Activated CD4-positive, CD25-positive, alpha-beta regulatory T cell treated with anti-CD3 and anti-CD28 coated beads, Interleukin-2, amount 50 U/mL, for 72 hours (primary cell): Measurements from ENCODE around the gene FTO.

Source experiments
- DNase-seq: peaks from one replicate; pipeline ENCODE4 v3.0.0; 2021

The FTO gene

DNA sequence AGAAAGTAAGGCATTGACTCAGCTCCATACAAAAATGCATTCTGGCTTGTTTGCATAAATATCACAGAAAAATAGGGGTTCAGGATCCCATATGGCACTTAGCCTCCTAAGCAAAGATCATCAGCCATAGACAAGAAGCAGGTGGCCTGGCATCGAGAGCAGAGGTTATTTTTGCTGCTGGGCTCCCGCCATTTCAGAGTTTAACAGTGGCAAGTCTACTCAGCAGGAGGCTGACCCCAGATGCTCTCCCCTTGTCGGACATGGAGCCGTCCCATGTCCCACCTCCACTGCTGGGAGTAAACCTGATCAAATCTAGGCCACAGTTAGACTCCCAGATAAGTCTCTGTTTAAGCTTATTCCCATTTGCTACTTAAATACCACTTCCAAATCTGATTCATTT is 269.1 kb downstream of the FTO start:
- DNase-seq, result no peak

DNA sequence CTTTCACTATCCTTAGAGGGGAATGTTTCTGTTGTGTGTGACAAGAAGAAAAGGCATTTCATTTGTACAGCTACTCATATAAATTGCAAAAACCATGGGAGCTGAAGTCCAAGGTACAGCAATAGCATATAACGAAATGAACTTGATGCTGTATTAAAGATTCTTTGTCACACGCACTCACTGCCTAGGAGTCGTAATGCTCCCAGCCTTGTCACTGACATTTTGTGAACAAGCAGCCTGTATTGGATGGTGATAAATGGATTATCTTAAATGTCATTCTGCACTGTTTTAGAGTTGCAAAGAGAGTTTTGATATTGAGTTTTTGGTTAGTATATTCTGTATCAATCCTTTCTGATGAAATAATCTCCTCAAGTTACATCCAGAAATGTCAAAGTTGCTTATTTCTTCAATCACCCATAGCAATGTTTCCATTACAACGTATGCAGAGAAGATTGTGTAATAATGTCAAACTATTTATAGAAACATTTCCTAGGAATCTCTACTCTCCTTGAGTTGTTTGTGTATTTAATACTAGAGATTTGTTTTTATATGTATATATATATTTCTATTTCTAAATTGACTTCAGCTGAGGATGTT is 270.6 kb downstream of the FTO start:
- no peak for DNase-seq

DNA sequence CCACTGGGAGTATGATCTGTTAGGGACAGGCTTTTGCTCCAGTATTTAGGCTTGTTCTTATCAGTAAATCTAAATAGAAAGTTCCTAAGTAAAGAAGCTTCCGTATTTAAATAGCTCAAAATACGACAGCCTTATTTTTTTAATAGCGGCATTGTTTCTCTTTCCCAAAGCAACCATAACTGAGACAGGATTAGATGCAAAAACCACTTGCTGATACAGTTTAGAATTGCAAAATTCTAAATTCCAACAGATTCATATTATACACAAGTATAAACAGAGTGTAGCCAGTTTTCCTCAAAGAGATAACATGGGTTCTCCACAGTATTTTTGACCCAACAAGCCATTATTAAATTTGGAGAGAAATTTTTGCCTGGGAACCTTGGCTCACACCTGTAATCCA is 276.7 kb downstream of the FTO start:
- DNase-seq, result no peak

DNA sequence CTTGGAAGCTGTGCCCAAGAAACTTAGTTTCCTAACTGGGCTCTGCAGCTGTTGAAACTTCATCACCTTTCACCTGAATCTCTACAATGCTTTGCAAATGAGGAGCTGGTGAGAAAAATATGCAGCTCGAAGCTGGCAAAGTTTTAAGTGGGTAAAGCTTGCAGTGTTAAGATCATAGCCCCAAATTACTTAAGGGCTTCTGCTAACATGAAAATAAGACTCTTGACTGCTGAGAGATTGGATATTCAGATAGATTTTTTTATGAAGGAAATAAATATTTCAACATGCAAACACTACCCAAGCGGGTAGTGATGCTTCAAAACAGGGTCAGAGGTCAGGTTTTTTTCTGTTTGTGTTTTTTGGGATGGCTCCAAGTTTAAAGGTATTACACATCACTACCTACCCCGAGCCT is 278.7 kb downstream of the FTO start:
- DNase-seq, result no peak

DNA sequence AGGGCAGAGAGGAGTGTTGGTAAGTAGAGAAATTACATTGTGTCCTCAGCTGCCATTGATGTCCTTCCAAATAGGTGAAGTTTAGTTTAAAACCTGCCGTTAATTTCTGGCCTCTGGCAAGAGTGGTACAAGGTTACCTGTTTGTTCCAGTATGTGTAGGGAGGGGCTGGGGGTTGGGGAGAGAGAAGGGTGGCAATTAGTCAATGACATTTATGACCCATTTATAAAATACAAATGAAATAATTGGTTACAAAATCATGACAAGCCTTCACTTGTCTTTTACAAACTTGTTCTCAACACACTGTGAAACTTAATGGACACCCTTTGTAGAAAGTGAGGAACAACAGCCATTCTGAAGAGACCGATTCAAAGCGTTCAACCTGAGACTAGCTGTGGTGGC is 281.0 kb downstream of the FTO start:
- DNase-seq, result no peak

DNA sequence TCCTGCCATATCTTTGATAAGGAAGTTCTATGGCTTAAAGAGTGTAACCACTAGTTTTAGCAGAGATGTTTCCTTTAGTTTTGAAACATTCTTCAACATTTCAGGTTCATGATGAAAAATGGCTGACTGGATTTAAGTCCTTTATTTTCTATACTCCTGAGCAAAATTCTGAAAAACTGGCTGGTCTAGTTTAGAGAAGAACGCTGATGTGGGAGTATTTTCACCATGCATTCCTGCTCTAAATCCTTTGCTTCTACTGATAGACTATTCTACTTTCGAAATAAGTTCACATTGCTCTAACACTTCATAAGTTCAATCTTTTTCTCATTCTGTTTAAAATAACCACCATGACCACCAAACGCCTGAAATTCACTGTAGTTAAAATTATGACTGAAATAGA is 281.9 kb downstream of the FTO start:
- no peak for DNase-seq

DNA sequence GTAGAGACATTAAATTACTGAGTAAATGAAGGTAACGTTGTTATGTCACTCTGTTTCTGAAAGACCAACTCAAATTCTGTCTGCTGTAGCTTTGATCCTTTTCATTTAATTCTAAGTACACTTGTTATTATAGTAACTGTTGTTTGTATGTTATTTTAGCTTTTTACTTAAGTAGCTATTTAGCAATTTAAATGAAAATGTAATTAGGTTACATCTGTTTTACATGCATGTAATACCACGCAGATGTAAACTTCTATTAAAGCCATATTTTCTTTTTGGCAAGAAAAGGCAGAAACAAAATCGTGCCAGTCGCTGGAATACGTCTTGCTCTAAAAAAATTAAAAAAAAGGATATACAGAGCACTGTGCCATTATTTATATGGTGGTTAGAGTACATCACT is 282.8 kb downstream of the FTO start:
- DNase-seq, result no peak

DNA sequence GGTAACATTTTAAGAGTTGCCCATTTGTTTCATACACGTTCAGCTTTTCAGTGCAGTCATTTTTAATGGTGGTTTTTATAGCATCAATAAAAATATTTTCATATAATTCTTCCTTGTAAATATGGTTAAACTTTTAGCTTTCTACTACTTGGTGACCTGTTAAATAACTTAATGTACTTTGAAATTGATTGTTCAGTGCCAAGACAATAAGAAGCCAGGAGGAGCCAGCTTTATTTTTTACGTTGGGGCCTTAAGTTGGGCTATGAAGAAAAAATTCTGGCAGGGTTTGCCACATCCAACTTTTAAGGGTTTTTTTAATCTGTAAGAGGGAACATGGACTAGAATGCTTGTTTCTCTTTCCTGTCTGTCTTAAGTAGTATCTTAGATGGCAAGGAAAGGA is 284.2 kb downstream of the FTO start:
- DNase-seq, result no peak

DNA sequence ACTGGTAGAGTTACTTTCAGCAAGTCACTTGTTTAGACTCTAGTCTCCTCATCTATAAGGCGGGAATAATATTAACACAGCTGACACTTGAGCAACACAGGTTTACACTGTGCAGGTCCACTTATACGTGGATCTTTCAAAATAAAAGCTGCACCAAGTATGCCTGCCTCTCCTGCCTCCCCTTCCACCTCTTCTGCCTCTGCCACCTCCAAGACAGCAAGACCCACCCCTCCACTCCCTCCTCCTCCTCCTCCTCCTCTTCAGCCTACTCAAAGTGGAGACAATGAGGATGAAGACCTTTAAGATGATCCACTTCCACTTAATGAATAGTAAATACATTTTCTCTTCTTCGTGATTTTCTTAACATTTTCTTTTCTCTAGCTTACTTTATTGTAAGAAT is 285.6 kb downstream of the FTO start:
- no peak for DNase-seq

DNA sequence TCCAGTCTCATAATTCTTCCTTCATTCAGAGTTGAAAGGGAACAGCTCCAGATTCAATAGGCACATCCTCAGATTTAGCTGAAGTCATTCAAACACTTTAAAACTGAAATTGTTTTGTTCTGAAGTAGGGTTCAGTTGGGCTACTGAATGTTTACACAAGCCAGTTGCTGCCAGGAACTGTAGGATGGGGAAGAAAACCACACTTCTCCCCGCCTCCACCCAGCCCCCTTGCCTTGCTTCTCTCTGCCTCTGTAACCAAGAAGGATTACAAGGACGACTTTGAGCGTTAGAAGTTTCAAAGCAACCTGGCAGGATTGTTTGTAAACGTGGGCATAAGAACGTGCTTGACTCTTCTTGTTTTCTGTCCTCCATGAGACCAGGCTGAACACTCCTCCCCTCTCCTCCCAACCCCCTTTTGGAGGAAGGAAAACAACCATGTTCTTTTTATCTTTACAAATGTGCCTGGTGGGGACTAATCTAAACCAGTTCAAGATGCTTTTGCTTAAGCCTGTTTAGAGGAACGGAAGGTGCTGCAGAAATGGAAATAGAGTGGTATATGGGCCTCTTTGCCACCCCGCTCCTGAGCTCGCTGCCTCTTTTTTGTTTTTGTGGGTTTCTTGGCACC is 287.9 kb downstream of the FTO start:
- no peak for DNase-seq

DNA sequence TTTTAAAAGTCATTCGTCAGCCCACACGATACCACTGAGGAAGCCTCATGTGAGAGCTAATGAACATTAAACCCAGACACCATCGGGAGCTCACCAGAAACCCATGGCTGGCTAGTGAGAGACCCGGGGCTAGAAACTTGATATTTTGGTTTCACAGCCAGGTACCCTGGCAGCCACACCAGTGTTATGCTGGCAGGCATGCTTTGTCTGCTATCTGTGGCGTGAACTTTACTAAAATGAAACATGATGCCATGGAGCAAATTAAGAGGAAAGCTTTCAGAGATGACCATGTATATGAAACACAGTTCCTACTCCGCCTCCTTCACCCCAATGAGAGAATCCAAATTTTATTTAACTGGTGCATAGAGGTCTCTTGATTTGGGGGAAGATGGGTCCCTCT is 291.4 kb downstream of the FTO start:
- no peak for DNase-seq

DNA sequence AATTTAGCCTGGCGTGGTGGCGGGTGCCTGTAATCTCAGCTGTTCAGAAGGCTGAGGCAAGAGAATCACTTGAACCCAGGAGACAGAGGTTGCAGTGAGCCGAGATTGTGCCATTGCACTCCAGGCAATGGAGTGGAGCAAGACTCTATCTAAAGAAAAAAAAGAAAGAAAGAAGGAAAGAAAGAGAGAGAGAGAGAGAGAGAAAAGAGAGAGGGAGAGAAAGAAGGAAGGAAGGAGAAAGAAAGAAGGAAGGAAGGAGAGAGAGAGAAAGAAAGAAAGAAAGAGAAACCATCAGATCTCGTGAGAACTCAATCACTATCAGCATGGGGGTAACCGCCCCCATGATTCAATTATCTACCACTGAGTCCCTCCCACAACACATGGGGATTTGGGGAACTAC is 293.0 kb downstream of the FTO start:
- no peak for DNase-seq

DNA sequence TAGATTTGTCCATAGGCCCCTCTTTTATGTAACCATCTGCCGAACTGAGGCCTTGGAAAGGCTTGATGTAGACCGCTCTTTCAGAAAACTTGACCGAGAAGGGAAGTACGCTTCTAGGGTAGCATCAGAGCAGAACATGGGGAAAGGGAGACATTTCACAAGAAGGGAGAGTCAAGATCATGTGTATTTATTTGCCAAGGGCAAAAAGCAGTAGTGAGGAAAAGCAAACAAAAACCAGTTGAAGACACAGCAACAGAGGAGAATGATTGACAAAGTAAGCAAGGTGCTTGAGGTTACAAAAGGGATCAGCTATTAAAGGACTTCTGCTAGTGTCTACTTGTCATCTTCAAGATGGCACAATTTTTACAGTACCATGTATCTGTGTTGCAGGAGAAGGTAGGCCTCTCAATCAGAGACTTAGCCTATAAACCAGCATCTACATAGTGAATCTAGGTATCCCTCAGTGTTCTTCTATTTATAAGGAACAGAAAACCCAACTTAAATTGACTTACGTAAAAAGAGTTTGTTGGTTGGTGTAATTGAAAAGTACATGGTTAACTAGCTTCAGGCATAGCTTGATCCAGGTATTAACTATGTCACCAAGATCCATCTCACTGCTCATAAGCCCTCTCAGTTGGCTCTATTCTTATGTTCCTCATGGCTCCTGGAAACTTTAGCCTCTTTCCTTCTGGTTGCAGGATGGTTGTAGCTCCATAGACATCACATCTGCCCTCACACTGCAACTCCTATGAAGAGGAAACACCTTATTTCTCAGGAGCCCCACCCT is 294.3 kb downstream of the FTO start:
- DNase-seq, result no peak

DNA sequence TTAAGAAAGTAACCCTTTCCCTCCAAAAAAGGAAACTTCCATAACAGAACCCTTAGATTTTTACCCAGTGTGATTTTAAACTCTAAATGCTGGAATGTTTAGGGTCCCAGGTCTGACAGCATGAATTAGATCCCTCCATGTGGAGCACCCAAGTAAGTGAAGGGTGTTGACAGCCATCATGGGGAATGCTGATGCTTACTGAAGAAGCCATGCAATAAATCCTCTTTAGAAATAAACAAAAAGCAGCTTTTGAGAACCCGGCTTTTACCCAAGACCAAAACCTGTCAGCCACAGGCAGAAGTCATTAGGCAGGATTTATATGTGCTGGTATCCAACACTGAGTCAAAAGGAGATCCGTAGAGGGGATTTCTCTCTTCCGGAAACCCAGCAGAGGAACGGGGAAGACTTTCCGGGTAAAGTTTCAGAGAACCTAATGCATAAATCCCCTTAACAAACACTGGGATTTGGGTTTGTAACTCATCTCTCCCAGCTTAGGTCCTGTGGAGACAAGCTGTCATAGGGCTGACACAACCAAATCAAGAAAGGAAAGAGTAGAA is 295.1 kb downstream of the FTO start:
- no peak for DNase-seq

DNA sequence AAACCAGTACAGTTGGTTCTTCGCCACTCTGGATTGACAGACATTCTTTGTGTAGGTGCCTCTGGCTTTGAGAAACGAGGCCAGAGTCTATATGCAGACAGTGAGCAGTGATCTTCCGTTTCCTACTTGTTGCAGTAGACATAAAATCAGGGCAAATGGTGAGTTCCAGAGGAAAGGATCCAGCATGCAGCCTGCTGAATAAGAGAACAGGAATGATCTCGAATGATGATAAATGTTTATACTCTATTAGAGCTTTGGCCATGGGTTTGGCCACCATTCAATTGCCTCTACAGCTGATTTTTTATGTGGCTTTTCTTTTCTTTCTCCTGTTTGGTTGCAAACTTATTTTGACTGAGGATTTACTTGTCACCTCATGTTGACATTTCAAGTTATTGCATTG is 295.9 kb downstream of the FTO start:
- DNase-seq, result no peak

DNA sequence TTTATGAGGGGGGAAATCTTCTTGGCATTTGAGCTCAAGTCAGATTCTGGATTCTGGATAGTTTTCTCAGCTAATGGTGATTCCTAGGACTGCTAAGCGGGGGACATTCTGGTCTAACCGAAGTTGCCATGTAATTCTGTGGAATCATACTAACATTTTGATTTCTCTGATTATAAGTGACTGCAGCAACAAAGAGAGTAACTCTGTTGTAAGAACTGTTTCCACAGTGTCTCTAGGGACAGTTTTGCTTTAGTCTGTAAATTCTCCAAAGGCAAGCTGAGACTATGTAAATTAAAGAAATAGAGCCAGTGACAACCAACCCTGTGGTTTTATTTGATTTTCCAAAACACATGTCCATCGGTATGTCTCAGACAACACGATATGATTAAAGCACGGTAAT is 296.4 kb downstream of the FTO start:
- no peak for DNase-seq

DNA sequence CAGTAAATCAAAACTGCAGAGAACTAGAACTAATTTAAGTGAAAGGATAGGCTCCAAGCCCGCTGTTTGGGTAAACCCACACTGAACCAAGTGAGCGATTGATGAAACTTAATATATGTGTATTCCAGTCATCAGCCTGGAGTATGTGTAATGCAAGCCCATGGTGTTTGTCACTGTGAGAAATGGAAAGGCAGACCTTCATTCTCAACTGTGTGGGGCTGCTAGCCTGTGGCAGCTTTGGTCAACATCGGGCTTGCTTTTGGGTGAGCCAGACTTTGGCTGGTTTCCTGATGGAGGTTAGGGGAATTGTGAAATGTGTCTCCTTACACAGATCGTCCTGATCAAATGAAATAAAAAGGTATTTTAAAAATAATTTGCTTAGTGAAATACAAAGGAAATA is 302.7 kb downstream of the FTO start:
- no peak for DNase-seq

DNA sequence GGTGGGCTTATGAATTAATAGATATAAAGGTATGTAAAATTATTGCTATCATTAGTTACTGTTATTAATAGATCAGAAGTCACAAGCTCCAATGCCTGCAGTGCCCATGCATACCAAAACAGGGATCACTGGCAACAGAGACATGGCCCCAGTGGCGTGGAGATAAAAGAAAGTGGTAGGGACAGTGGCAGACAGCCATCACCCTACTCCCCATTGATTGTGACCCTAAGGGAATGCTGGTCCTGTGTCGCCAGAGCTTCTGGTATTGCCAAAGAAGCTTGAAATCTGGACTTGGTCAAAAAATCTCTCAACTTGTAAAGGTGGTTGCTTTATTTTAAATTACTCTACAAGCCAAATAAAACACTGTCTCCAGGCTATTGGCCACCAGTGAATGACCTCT is 303.5 kb downstream of the FTO start:
- DNase-seq, result no peak

DNA sequence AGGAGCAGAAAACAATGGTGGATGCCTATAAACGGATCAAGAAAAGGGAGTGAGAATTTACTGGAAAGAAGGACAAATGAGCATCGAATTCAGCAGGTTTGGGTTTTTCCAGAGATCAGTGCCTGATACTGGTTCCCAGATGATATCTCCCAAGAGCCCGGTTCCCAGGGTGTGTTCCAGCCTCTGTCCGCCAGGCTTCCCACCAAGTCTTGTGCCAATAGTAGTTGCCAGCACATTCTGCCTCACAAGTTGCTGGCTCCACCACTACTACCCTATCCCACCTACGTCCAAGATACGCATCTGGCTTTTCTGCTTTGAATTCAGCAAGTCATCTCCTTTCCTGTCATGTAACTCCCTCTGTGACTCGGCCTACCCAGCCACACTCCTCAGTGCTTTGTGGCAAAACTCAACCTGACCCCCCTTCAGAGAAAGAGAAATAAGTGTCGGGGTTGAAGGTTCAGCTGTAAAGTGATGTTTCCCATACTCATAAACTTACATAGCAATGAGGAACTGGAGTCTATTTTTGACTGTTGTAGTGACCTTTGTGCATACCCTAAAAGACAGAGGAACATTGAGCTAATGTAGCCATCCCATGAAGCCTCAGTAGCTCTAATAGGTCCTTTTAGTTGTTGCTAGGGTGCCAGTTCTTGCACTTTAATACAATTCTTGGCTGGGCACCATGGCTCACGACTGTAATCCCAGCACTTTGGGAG is 305.7 kb downstream of the FTO start:
- DNase-seq, result no peak

DNA sequence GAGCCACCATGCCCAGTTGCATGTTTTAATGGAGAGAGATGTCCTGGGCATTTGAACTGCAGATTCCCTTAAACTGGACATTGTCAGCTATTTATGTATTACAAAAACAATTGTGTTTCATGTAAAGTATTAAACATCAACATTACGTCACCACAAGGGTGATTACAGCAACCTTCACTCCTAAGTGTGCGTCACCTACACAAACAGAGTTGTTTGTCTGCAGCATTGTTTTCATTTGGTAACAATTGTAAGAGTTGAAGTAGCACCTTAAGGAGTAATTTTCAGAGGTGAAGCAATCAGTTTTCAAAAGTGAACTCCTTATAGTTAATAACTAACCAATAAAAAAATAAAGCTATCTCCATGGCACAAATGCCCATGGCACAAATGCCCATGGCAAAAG is 311.2 kb downstream of the FTO start:
- no peak for DNase-seq

DNA sequence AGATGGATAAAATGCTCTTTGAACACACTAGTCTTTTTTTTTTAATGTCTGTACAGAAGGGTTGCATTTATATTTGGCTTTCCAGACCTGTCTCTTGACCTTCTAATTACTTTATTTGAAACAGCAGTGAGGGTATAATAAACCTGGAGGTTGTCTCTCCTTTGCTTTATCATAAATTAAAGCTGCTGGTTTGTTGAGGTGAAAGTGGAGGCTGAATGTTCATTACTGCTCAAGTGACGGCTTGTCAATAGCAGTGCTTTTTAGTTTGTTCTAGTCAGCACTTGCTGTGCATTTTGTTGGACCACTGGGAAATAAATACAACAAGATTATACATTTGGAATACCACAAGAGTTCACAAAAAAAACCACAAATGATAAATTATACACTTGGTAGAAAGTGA is 318.4 kb downstream of the FTO start:
- no peak for DNase-seq

DNA sequence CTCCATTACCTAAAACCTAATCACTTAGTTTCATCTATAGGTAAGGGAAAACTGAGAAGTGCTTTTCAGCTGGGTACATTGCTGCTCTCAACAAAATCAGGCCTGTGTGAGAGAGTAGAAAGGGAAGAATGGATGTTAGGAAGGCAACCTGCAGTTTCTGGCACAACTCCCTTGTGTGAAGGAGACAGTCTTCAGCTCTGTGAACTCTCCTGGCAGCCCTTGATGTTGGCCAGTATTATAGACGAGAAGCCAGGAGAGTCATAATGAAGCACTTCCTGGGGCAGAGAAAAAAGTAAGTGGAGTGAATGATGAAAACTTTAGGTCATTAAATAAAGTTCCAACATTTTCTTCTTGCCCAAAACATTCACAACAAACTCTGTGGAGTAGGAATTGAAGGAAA is 322.5 kb downstream of the FTO start:
- no peak for DNase-seq

DNA sequence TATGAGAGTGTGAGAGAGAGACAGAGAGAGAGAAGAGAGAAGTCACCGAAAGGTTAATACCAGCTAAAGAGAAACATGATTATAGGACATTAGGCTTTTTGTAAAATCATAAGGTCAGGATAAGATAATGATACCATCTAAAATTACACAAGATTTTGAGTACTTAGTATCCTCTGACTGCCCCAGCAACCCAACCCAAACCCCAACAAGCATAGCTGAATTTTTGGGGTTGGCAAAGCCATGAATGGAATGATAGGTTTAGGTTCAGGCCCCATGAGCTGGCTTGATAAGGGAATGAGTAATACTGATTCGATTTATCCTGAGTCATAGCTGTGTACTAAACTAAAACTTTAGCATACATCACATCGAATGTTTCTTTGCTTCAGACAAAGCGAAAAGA is 323.1 kb downstream of the FTO start:
- no peak for DNase-seq

DNA sequence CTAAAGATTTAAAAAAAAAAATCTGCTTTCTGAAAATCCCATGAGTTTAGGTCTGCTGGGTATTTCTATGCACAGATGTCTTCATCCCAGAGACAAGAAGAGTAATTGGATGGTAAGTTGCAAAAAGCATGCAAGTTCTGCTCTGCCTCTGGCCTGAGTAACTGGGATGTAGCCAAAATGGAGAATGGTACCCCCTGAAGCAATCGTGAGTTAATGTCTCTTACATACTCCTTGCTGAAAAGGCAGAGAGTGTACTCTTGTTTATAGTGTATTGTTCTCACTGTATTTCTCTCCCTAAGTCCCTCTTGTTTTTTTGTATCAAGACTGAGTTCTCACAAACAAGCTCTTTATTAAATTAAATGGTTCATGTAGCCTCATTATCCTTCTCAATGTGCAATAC is 323.6 kb downstream of the FTO start:
- DNase-seq, result no peak
